H1 (cell line): ENCODE data around the gene CLEC2A. TPM values are rescaled to one million over a fixed set of nuclear protein-coding genes. Genes with fewer than 3 reads are reported as not detected.

ENCODE experiments used
- BACH1 ChIP-seq: IDR thresholded peaks from 2 replicates; pipeline ENCODE4 v1.6.1; 2012; ENCODE audit warnings: low read length, improper control_type of control experiment
- CHD7 ChIP-seq: fragments of 300-600 bp; sonication (generic); IDR thresholded peaks from 2 replicates; pipeline ENCODE4 v1.7.1; 2012; ENCODE audit warnings: low read length, moderate library complexity, mild to moderate bottlenecking, inconsistent platforms; ENCODE audit not compliant: insufficient replicate concordance
- EGR1 ChIP-seq: IDR thresholded peaks from 2 replicates; pipeline ENCODE4 v1.6.1; 2011; ENCODE audit warnings: low read depth, low read length, borderline replicate concordance
- KDM1A ChIP-seq: fragments of 200-600, 300-600 bp; sonication (generic); IDR thresholded peaks from 2 replicates; pipeline ENCODE4 v1.7.1; 2016; ENCODE audit warnings: mild to moderate bottlenecking, low read length, borderline replicate concordance
- MAFK ChIP-seq: IDR thresholded peaks from 2 replicates; pipeline ENCODE4 v1.6.1; 2012; ENCODE audit warnings: low read depth, mild to moderate bottlenecking, improper control_type of control experiment, low read length
- RAD21 ChIP-seq, 2 experiments: IDR thresholded peaks in 1 of 2; conservative IDR thresholded peaks in 1 of 2; 2 replicates each; pipeline ENCODE4 v1.6.1; 2011; ENCODE audit warnings: low read depth in 2 of 2, low read length in 2 of 2, improper control_type of control experiment in 1 of 2, inconsistent platforms in 1 of 2, mild to moderate bottlenecking in 1 of 2, moderate library complexity in 1 of 2
- RBBP5 ChIP-seq: IDR thresholded peaks from 2 replicates; pipeline ENCODE4 v1.7.1; 2012; ENCODE audit warnings: low read depth, mild to moderate bottlenecking, inconsistent platforms, low read length, moderate library complexity, borderline replicate concordance
- TAF1 ChIP-seq: IDR thresholded peaks from 2 replicates; pipeline ENCODE4 v1.6.1; 2011; ENCODE audit warnings: mild to moderate bottlenecking, low read depth, low read length
- TBP ChIP-seq: IDR thresholded peaks from 2 replicates; pipeline ENCODE4 v1.6.1; 2011; ENCODE audit warnings: low read depth, low read length, improper control_type of control experiment
- TCF12 ChIP-seq: IDR thresholded peaks from 2 replicates; pipeline ENCODE4 v1.6.1; 2011; ENCODE audit warnings: low read depth, mild to moderate bottlenecking, low read length
- ZNF274 ChIP-seq: IDR thresholded peaks from 2 replicates; pipeline ENCODE4 v1.7.0; 2012; ENCODE audit warnings: low read length, borderline replicate concordance; ENCODE audit errors: extremely low read depth
- polyA plus RNA-seq, 7 experiments: library from polyadenylated mRNA; depleted of rRNA in 3 of 7; stranded (reverse) in 5 of 7; unstranded in 2 of 7; fragments of >200 nt in 5 of 7; fragments of 200-250 nt in 2 of 7; gene quantifications; 1 replicate in 5 of 7; 2 replicates in 1 of 7; 4 replicates in 1 of 7; pipeline versions ENCODE4 v1.2.1 to v1.2.3, GENCODE V29; 2011 to 2013; ENCODE audit warnings: missing spikeins in 2 of 7, mixed read lengths in 2 of 7
- total RNA-seq: library from RNA; stranded (reverse); fragmentation: NEBNext Ultra II Directional; extraction: Animal tissue kit (Norgen Biotek cat#: 25700); gene quantifications from 2 replicates; pipeline ENCODE4 v1.2.1, GENCODE V29; 2021
- TF ChIP-seq, protein P1 (sequence below): IDR thresholded peaks from 2 replicates; pipeline ENCODE4 v1.6.1; 2011; ENCODE audit warnings: low read depth, mild to moderate bottlenecking, low read length; ENCODE audit not compliant: insufficient read depth

Gene CLEC2A
- total and polyA plus RNA-seq, 2 of the 8 experiments (the other 6 are each of a cell fraction or from before 2014, with no cell fraction given) = 0.63 to 3.7 TPM

DNA sequence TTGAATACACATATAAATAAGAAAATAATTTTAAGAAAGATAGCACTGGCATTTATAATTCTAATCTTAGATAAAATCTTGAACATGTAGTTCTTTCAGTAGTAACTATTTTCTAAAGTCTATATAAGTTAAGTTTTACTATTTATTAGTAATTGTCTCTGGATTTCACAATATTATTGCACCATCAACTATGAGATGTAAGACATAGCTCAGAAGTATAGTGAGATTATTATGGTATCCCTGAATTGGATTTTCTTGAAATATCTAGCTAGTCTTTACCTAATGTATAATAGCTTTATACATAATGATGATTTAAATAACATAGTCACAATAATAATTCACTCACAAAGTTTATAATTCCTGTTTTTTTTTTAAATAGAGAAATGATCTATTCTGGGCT is 45.7 kb upstream of the CLEC2A start (continued):
- TF ChIP-seq CHD7 (no peak), TCF12 (no peak), ZNF274 (no peak), MAFK (no peak), TAF1 (no peak), KDM1A (no peak), RAD21 (IDR thresholded peaks at IDR 0.05 in 1 of 2, conservative IDR thresholded peaks at IDR 0.05 in 1 of 2; ENCODE audit: low read depth in 2 of 2, low read length in 2 of 2) (no peak), BACH1 (no peak), EGR1 (no peak), TBP (no peak), RBBP5 (no peak)
- TF ChIP-seq, protein P1, sequence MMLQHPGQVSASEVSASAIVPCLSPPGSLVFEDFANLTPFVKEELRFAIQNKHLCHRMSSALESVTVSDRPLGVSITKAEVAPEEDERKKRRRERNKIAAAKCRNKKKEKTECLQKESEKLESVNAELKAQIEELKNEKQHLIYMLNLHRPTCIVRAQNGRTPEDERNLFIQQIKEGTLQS = no peak
